DMS53 treated with DMSO at 0.1 percent for 48 hours (cell line): ENCODE measurements around the gene GIMAP7.

Source experiments
- DNase-seq: peaks from one replicate; lab custom pipeline; 2025; ENCODE audit not compliant: unreplicated experiment; lab: John Stamatoyannopoulos, UW

Gene GIMAP7

DNA sequence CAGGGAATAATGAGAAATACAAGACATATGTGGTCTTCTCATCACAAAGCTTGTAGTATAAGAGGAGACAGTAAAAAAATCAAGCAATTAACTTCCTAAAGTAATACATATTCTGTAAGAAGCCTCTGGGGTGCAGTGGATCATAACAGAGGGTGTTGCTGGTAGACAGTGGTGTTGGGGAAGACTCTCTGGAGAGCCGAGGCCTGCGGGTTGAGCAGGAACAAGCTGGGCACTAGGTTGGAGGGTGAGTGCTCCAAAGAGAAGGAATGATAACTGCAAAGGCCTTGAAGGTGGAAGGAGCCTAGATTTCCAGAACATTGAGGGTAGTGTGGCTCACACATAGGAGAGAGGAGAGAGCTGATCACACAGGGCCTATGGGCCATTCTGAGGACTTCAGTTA lies 54.0 kb downstream of the GIMAP7 start:
- no peak for DNase-seq

DNA sequence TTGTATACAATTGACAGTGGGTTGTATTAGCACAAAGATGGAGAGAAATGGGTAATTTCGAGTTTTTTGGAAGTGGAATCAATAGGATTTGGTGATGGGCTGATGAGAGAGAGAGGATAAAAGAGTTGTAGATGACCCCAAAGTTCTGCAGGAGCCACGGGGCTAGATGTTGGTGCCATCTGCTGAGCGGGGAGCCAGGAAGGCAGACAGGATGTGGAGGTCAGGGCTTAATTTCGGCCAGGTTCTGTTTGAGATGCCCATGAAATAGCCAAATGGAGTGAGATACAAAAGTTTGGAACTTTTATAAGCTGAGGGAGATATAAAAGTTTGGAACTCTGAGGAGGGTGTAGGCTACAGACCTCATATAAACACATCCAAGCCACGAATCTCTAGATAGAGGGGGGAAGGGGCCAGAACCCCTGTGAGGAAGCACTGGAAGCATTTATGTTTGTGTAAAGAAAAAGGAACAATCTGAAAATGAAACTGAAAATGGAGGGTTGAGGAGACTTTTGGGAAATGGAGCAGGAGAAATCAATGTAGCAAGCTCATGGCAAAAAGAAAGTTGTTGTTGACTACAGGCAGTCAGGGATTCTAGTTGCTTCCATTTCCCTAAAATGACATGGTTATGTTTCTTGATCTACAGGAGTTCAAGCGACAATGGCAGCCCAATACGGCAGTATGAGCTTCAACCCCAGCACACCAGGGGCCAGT lies 54.7 kb downstream of the GIMAP7 start:
- no peak for DNase-seq
